COR-L47 (cell line): ENCODE data around the gene DGKG.

Source experiments
- DNase-seq: peaks from one replicate; lab custom pipeline; 2025; lab: John Stamatoyannopoulos, UW

DGKG gene

DNA sequence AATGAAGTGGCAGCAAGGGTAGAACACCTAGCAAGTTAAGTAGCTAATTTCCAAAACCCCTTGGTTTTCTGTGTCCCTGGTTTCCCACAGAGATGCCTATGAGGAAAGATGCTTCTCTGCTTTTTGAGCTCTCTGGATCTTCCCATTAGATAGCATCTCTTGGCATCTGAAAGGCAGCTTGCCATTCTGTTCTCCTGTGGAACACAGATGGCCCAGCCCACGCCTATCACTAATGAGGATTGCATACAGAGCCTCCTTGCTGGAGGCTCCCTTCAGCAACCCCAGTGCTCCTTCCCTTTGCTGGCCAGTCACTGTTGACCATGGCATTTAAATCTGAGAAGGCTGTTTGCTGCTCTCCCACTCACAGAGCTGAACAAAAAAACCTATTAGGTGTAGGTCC, 218.8 kb downstream of the DGKG start:
- no peak for DNase-seq

DNA sequence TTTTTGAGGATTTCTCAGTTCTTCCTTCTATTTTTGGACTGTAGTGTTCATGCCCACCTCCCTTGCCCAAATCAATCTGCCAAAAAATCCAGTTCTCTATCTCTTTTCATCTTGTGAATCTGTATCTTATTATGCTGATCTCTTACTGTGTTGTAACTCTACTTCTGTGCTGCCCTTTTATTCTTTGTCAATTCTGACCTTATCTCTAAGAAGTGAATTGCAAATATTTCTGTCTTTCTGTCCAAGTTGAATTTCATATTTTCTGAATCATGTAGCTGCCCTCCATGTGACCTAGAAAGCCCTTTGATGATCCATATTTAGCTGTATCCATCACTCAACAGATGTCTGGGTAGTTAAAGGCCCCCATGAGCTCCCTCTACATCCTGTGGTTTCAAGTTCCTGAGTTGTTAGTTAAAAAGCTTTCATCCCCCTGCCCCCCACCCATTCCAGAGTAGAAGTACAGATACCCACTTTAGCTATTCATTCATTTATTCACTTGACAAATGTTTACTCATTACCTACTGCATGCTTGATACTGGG, 219.6 kb downstream of the DGKG start:
- no peak for DNase-seq

DNA sequence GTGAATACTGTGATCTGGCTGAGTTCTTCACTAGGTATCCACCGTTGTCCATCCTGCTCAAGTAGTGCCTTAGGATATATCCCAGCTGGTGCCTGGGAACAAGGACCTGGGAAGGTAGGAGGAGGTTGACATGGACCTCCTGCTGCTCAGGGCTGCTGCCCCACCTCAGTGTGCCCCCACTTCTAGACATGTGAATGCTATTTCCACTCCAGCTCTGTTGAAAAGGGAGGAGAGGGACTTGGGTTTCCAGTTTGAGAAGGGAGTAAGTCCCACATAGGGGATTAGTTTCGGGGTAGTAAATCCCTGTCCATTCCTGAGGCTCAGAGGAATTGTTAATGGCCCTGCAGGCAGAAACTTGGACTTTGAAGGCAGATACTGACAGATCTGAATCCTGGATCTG, 220.2 kb downstream of the DGKG start:
- DNase-seq, result no peak

DNA sequence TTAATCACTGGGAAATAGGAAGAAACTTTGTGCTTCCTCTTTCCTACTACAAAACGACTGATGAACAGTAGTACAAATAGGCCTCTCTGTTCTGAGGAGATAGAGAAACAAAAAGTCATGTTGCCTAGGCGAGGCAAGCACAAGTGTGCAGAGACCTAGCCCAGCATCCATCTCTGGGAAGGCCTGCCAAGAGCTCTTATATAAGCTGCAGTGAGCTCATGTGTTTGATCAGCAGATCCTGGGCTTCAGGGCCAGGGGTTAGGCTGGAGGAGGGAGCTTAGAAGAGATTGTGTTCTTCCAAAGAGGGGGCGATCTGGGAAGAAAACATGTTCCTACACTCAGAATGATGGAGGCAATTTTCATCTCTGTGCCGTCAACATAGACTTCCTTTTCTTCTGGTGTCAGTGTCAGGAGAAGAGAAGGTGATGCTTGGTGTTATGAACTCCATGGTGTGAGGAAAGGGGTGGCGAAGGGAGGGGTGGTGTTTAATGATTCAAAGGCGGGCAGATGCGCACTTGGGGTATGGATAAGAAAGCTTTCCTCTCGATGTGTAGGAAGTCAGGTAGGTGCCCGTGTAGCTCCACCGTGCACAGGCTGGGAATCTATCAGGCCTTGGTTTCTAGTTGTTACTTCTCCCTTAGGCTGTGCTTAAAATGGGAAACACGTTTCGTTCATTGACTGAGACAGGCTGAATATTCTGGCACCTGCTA, 223.6 kb downstream of the DGKG start:
- DNase-seq, result no peak

DNA sequence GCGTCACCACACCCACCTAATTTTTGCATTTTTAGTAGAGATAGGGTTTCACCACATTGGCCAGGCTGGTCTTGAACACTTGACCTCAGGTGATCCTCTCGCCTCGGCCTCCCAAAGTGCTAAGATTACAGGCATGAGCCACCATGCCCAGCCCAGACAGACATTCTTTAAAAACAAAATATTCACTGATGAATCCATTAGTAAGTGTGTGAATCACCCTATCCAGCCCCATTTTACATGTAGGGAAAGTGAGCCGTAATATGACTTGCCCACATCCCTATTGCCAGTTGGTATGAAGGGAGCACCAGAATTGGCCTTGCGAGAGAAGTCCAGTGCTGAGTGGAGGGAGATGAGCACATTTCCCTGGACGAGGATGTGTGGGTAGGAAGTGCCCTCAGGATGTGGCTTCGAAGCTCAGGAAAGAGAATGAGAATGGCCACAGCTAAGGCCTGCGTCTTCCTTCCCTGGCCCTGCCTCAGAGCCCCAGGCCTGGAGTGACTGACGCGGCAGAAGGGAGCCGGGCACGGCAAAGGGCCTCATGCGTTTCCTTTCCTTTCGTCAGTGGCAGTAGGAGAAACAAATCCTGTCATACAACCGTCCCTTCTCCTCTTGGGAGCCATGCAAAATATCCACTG, 224.9 kb downstream of the DGKG start:
- DNase-seq, result no peak

DNA sequence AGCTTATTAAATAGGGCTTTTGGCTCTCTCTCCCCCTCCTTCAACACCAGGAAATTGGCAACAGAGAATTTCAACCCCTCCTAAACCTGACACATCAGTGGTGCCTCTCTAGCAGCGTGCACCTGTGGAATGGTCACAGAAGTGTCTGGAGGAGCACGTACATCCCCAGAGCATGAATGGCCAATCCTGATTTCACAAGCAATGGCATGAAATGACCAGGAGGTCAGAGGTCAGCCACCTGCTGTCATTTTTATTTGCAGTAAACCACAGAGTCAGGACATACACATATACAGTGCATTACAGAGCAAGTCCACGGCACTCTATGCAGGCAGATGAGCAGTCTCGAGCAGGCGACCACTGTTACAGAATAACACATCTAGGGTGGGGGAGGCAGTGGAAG, 228.1 kb downstream of the DGKG start:
- DNase-seq, result no peak

DNA sequence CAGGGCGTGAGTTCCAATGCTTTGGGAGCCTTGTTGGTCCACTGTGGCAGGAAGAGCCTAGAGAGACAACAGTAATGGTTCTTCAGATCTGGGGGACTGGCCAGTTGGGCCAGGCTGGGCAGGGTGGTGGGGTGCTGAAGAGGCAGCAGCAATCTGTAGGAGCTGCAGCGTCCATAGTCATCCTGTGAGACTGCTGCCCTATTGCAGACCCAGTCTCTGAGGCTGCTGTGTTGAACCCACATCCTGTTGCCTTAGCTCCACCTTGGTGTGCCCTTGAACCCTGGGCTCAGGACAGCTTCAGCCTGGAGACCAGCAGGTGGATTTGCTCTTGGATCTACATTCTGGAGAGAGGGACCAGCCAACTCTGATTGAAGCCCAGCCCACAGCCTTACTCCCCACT, 229.5 kb downstream of the DGKG start:
- DNase-seq, result no peak

DNA sequence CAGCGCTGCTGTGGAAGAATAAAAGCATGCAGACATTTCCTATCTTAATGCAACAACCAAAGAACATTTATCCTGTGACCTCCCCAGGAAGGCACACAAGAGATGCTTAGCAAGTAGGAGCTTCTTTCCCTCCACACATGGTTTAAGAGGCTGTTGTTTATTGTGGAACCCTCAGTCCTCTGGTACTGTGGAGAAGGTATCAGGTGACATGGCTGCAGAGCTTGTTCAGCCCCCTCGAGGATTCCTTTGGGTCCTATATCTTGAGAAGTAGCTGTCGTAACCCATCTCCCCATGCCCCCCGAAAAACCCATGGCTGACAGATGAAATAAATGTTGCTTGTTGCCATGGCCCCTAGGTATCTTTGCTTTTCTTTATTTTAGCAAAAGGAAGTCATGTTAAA, 232.8 kb downstream of the DGKG start:
- no peak for DNase-seq

DNA sequence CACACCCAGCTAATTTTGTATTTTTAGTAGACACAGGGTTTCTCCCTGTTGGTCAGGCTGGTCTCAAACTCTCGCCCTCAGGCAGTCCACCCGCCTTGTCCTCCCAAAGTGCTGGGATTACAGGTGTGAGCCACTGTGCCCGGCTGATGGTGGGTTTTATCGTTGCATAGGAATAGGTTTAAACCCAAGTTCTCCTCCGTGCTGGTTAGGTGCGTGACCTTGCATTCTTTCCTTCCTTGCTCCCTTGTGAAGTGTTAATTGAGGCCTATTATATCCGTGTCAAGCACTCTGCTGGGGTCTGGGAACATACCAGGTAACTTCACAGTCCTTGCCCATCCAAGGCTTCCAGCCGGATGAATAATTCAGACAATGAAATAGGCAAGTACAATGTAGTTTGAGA, 233.9 kb downstream of the DGKG start:
- no peak for DNase-seq

DNA sequence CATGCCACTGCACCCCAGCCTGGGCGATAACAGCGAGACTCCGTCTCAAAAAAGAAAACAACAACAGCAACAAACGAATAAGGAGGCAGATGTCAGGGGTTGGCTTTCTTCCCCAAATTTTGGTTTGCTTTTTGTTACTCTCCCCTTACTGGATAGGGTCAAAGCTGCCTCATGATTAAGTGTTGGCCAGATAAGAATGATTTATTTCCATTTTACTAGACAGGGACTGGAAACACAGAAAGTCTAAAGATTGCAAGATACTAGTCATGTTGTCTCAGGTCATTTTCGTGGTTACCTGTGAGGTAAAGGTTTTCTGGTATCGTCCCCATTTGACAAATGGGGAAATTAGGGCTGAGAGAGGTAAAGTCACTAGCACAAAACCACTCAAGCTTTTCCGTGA, 234.6 kb downstream of the DGKG start:
- no peak for DNase-seq

DNA sequence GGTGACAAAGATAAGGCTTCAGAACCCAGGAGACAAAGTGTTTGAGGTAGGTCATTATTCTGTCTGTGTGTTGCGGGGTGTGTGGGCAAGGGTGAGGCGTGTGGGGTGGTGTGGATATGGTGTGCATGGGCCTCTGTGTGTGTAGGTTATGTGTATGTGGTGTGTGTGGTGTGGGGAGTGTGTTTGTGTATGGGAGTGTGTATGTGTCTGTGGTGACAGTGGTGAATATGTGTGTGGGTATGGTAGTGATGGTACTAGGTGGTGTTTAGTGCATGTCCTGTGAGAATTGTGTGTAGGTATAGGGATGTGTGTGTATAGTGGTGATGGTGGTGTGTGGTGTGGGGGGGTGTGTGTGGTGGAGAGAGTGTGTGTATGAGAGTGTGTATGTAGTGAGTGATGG, 236.9 kb downstream of the DGKG start:
- DNase-seq, result no peak

DNA sequence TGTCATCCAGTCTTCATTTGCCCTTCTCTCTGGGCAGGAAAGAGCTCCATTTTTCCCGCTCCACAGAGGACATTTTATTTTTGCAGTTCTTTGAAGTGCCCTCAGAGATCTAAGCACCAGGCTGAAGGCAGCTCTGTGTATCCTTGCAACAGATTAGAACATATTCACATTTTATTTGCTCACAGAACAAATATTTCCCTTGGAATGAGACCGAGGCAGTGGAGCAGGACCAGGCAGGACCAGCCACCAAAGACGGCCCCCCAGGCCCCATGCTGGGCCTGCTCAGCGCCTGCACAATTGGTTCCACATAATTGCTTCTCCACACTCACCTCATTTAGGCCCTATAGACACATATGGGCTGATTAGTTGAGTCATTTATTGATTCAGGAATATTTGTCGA, 237.4 kb downstream of the DGKG start:
- no peak for DNase-seq

DNA sequence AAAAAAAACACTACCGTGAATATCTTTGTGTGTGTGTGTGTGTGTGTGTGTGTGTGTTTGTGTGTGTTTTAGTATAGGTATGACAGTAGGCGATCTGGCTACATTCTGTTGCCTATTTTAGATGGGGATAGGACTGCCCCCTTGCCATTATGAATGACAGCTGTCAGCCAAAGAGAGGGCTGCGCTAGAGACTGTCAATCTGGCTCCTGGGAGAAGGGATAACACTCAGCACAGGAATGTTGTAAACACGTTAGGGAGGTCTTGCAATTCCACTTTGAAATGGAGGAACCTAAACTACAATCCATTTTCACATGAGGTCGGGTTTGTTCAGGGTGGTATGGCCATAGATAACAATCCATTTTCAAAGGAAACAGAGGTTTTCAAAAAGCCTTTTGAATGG, 239.0 kb downstream of the DGKG start:
- no peak for DNase-seq

DNA sequence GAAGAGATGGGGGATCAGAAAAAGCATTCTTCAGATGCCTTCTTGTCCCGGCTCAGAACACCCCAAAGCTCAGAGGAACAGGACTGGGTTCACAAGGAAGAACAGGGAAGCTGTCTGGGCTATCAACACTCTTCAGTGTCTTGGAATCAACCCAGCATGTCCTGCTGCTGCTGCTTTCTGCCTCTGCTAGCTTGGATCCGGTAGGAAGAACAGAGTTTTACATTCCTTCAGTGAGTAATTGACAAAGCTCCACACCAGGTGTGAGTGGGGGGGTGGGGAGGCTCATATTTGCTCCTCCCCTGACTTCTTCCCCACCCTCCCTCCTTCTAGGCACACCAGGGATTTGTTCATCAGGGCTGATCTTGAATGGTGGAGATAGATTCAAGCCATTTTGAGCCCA, 240.1 kb downstream of the DGKG start:
- DNase-seq, result no peak

DNA sequence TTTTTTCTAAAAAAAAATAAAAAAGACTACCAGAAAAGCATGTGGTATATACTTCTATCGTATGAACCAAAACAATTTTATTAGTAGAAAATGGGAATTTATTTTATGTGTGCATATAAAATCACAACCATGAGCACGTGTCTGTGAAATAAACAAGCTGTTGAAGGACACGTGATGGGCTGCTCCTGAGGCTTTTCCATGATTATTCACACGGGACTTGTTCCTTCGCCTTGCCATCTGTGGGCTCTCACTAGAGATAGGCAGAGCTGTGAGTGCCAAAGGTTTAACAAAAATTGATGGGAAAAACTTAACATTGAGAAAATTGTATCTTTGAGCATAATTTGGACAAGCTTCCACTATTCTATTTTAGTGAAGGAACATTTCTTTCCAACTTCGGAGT, 240.8 kb downstream of the DGKG start:
- DNase-seq, result no peak

DNA sequence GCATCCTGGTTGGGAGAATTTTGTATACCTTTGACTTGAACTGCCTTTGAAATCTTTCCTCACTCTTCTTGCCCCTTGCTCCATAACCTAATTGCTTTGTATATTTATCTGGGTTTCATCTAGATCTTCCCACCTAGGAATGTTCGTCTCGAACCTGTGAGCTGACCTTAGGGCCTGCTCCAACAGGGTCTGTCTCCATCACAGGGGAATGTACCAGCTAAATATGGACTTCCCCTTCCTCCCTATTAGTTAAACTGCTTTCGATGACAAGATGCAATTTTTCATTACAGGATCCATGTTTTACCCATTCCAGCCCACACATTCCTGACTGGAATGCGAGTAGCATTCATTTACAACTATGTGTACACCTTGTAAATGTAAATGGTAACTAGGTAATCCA, 242.5 kb downstream of the DGKG start:
- DNase-seq, result no peak

DNA sequence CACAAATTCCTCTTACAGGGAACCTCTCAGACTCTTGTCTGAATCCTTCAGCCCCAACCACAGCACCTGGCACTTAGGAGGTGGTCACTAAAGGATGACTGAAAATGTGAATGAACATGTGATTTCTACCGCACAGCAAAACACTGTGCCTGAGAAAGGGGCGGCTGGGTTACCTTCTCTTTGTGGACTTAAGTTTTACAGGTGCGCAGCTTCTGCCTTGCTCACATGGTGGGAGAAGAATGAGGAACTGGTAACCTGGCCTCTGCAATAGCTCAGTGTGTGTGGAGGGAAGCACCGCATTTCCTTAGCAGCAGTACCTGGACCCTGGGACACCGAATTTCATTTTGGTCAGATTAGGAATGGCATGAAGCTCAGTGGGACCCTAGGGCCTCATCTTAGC, 243.3 kb downstream of the DGKG start:
- no peak for DNase-seq

DNA sequence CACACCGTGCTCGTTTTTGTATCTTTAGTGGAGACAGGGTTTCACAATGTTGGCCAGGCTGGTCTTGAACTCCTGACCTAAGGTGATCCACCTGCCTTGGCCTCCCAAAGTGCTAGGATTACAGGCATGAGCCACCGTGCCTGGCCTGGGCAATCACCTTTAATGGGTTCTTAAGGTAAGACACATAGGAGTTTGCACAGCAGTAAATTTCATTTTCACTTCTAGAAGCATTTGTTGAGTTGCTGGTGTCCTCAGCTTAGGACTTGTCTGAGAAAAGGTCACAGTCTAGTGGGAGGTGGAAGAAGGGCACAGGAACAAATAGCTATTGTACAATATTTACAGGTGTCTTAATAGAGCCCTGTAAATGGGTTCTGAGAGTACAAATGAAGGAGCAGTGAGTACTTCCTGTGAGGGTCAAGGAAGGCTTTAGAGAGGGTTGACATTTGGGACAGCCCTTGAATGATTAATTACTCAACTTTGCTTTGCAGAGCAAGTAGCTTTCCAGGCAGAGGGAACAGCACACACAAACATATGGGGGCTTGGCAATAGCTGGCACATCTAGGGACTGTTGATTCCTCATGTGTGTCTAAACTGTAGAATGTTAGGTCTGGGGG, 244.4 kb downstream of the DGKG start:
- DNase-seq, result no peak

DNA sequence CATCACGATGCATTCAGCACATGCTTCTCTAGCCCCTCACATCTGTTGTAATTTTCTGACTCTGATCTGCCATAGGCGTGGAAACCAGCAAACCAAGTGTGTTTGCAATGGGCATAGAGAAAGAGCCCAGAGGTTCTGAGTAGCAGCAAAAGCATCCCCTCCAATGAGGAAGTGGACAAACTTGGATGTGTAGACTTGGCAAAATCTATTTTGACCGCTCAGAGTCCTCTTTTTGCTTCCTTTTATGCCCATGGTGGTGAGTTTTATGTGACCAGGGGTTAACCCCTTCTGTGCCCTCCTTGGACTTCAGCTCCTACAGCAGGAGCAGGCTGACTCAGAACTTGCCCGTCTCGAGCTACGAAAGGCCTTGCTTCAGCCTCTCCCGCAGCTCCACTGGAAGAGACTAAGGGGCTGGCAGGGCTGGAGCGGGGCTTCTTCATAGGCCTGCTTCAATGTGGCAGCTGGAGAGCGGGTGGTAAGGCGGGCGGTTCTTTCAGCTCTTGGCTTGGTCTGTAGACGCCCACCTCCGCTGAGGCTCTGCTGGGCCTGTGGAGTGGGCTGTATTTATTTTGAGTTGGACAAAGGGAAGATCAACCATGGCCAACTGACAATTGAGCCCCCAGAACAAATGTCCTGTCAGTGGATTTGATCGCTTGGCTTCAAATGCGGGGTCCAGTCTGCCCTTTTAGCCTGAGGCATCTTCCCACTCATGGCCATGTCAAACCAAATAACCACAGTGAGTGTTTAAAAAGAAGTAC, 246.6 kb downstream of the DGKG start:
- DNase-seq, result no peak

DNA sequence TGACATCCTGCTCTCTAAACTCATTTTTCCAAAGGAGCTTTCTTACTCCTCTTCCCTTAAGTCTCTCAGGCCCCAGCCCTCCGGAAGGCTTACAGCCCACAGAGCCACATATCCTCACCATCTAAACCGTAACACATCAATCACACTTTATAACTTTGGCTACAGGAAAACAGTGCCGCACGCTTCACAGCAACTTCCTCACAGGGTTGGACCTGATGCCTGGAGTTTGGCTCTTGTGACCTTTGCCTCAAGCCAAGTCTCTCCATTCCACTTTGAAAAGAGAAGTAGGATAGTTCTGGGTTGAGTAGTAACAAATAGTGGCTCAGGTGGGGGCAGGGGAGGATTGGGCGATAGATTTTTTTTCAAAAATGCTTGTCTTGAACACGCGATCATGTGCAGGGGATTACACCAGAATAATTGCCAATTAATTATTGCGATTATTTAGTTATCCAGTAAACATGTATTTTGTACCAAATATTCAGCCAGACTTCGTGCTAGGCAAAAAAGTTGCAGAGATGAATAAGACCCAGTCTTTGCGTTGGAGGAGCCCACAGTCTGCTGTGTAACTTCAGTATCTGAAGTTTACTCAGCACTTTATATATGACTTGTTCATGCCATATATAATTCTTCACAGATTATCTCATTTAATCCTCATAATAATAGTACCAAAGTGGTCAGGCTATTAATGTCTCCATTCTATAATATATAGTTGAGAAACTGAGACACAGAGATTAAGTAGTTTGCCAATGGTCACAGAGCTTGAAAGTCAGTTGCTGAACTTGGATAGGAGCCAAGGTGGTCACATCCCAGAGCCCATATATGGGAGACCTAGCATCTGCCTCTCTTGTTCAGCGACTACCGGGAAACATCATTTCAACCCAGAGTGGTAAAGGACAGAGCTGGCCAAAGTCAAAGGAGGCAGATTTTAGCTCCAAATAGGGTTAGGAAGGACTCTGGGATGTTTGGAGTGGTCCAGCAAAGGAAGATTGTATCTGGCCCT, 250.8 kb downstream of the DGKG start:
- DNase-seq, result no peak
